ENCODE data around the gene LFNG. TPM values are rescaled to one million over a fixed set of nuclear protein-coding genes. Genes with fewer than 3 reads are reported as not detected.
A peak's percentile ranks its signal among the peaks of the same experiment; 100 is the strongest.

The LFNG gene
- total and polyA plus RNA-seq, 2 of the 13 experiments (the other 11 are each of a cell fraction or from before 2014, with no cell fraction given): 0.44 to 1.5 TPM

DNA sequence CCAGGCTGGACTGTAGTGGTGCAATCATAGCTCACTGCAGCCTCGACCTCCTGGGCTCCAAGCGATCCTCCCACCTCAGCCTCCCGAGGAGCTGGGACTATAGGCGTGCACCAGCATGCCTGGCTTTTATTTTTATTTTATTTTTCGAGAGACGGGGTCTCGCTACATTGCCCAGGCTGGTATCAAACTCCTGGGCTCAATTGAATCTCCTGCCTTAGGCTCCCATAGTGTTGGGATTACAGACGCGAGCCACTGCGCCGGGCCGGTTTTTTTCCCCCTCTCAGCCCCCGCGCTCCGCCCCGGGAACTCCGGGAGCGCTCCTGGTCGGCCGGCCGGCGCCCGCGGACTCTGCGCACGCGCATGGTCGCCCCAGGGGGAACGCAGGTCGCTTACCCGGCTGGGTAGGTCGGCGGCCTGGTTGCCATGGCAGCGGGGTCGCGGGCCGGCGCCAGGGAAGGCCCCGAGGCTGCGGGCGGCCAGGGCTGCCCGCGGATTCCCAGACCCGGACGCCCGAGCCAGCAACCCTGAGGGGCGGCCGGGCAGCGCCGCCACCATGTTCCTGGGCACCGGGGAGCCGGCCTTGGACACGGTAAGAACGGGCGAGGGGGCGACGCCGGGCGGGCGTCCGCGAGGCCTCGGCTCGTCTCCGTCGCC, 39.2 kb downstream of the LFNG start, which contains the start of gene IQCE (continued):
- no peak for TF ChIP-seq ZNF800 (CRISPR knock-in tag; IDR thresholded peaks at IDR 0.05)
- TF ChIP-seq SALL1 (CRISPR knock-in tag; IDR thresholded peaks at IDR 0.05): peak; percentile 46; the same call in 1 of the 2 replicates
- peak; percentile 35; the same call in 1 of the 2 replicates for TF ChIP-seq ZNF776 (CRISPR knock-in tag; IDR thresholded peaks at IDR 0.05)
- peak; percentile 60 for TF ChIP-seq SPEN (CRISPR knock-in tag; IDR thresholded peaks at IDR 0.05; ENCODE audit: low read depth)
- TF ChIP-seq RAD51 (IDR thresholded peaks at IDR 0.05; ENCODE audit: borderline replicate concordance): no peak
- TF ChIP-seq, protein P1, sequence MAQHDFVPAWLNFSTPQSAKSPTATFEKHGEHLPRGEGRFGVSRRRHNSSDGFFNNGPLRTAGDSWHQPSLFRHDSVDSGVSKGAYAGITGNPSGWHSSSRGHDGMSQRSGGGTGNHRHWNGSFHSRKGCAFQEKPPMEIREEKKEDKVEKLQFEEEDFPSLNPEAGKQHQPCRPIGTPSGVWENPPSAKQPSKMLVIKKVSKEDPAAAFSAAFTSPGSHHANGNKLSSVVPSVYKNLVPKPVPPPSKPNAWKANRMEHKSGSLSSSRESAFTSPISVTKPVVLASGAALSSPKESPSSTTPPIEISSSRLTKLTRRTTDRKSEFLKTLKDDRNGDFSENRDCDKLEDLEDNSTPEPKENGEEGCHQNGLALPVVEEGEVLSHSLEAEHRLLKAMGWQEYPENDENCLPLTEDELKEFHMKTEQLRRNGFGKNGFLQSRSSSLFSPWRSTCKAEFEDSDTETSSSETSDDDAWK (CRISPR knock-in tag; IDR thresholded peaks at IDR 0.05): no peak
- no peak for TF ChIP-seq PHF21A (CRISPR knock-in tag; IDR thresholded peaks at IDR 0.05)
- no peak for TF ChIP-seq ZSCAN5A (CRISPR knock-in tag; IDR thresholded peaks at IDR 0.05; ENCODE audit: borderline replicate concordance)
- peak; percentile 37; the same call in 1 of the 2 replicates for TF ChIP-seq KDM2A (CRISPR knock-in tag; IDR thresholded peaks at IDR 0.05; ENCODE audit: borderline replicate concordance, low read depth)
- no peak for TF ChIP-seq KLF9 (CRISPR knock-in tag; IDR thresholded peaks at IDR 0.05; ENCODE audit: low read depth)
- TF ChIP-seq CSRNP2 (CRISPR knock-in tag; conservative IDR thresholded peaks at IDR 0.05; ENCODE audit: low read depth): no peak
- no peak for TF ChIP-seq FOXO4 (CRISPR knock-in tag; conservative IDR thresholded peaks at IDR 0.05)
- TF ChIP-seq, protein P2, sequence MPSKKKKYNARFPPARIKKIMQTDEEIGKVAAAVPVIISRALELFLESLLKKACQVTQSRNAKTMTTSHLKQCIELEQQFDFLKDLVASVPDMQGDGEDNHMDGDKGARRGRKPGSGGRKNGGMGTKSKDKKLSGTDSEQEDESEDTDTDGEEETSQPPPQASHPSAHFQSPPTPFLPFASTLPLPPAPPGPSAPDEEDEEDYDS (CRISPR knock-in tag; IDR thresholded peaks at IDR 0.05): peak; percentile 45; the same call in 1 of the 2 replicates
- TF ChIP-seq WIZ (CRISPR knock-in tag; IDR thresholded peaks at IDR 0.05): no peak
- no peak for TF ChIP-seq TFDP1 (CRISPR knock-in tag; IDR thresholded peaks at IDR 0.05; ENCODE audit: borderline replicate concordance)
- TF ChIP-seq ZBTB7A (CRISPR knock-in tag; IDR thresholded peaks at IDR 0.05): no peak
- no peak for TF ChIP-seq ZFP82 (CRISPR knock-in tag; IDR thresholded peaks at IDR 0.05; ENCODE audit: borderline replicate concordance)
- TF ChIP-seq ATF1 (CRISPR knock-in tag; IDR thresholded peaks at IDR 0.05): no peak

Measured in HepG2 (cell line).